ENCODE measurements around the gene PJA2.

GRCh38 chr5:109413458-109413857, 3.7 kb upstream of the PJA2 start:
- TF ChIP-seq CTCF (IDR thresholded peaks at IDR 0.05) (no peak), POLR2A (IDR thresholded peaks at IDR 0.05) (no peak)
